Mesenteric fat pad (tissue), 1 donor: Measurements from ENCODE around the gene ETFA. TPM values are rescaled to one million over a fixed set of nuclear protein-coding genes. Genes with fewer than 3 reads are reported as not detected.
"Not testable (repeated sequence)": the region's sequence is repeated elsewhere in the genome, so short reads cannot be mapped to it uniquely, and the experiment has no call there.

Experiments used
- DNase-seq: peaks from one replicate; pipeline ENCODE4 v3.0.0-alpha.2; 2020; ENCODE audit warnings: low spot score
- total RNA-seq: library from RNA; stranded (reverse); fragmentation: NEBNext Ultra II Directional; extraction: Animal tissue kit (Norgen Biotek cat#: 25700); gene quantifications from one replicate; pipeline ENCODE4 v1.2.1, GENCODE V29; 2021
- donor health status: DM: yes; HTN: yes; CAD: no.

Gene ETFA
- total RNA-seq, 1 donor from 2014 or later = 192 TPM

- no peak for DNase-seq
Observed at GRCh38 chr15:76282465-76282864, 28.8 kb downstream of the ETFA start.

- DNase-seq = no peak
Observed at GRCh38 chr15:76278651-76279050, 32.6 kb downstream of the ETFA start.

GRCh38 chr15:76274821-76275220, 36.4 kb downstream of the ETFA start:
- DNase-seq = no peak

- no peak for DNase-seq
Observed at GRCh38 chr15:76274226-76274625, 37.0 kb downstream of the ETFA start.

GRCh38 chr15:76270876-76271275, 40.4 kb downstream of the ETFA start:
- DNase-seq = no peak

- no peak for DNase-seq
Observed at GRCh38 chr15:76267077-76267476, 44.2 kb downstream of the ETFA start.

- DNase-seq = not testable (repeated sequence)
Observed at GRCh38 chr15:76265769-76266168, 45.5 kb downstream of the ETFA start.

- DNase-seq = no peak
Observed at GRCh38 chr15:76260246-76260938, 50.9 kb downstream of the ETFA start.

GRCh38 chr15:76259392-76259791, 51.9 kb downstream of the ETFA start:
- no peak for DNase-seq

- DNase-seq = no peak
Observed at GRCh38 chr15:76258460-76258859, 52.8 kb downstream of the ETFA start.

- no peak for DNase-seq
Observed at GRCh38 chr15:76253691-76254473, 57.4 kb downstream of the ETFA start.

GRCh38 chr15:76252249-76252648, 59.0 kb downstream of the ETFA start:
- no peak for DNase-seq

GRCh38 chr15:76251717-76252116, 59.6 kb downstream of the ETFA start:
- no peak for DNase-seq

GRCh38 chr15:76245072-76245610, 66.1 kb downstream of the ETFA start:
- no peak for DNase-seq

- no peak for DNase-seq
Observed at GRCh38 chr15:76239786-76240185, 71.5 kb downstream of the ETFA start.

GRCh38 chr15:76236350-76236749, 74.9 kb downstream of the ETFA start:
- no peak for DNase-seq

- DNase-seq = no peak
Observed at GRCh38 chr15:76235186-76235826, 76.0 kb downstream of the ETFA start.

- no peak for DNase-seq
Observed at GRCh38 chr15:76234337-76234889, 76.9 kb downstream of the ETFA start.

- no peak for DNase-seq
Observed at GRCh38 chr15:76233921-76234320, 77.3 kb downstream of the ETFA start.

GRCh38 chr15:76229266-76229665, 82.0 kb downstream of the ETFA start:
- no peak for DNase-seq

GRCh38 chr15:76223521-76223920, 87.7 kb downstream of the ETFA start:
- DNase-seq = no peak

GRCh38 chr15:76222159-76222558, 89.1 kb downstream of the ETFA start:
- no peak for DNase-seq
